Heart left ventricle (tissue), 16 donors: ENCODE results near the gene CD59. TPM values are rescaled to one million over a fixed set of nuclear protein-coding genes. Genes with fewer than 3 reads are reported as not detected.

ENCODE experiments used
- ATAC-seq, 4 donors: fragments of 200-7000 bp; cut with Tn5 transposase; one replicate each; pipeline ENCODE4 v1.9.1; 2020 to 2022; ENCODE audit warnings: moderate library complexity in 4 of 4, mild to moderate bottlenecking in 3 of 4, moderate number of reproducible peaks in 1 of 4
- DNase-seq, 5 donors: peaks; one replicate each; pipeline ENCODE4 v3.0.0-alpha.2; 2020
- H3K27ac ChIP-seq, 12 donors: fragments of 200-600 bp; sonication (generic) in 4 of 12; one replicate each; pipeline versions ENCODE4 v1.5.0 to v1.8.0; 2016 to 2022; ENCODE audit warnings: mild to moderate bottlenecking in 2 of 12
- H3K27me3 ChIP-seq, 9 donors: fragments of 200-600 bp; sonication (generic) in 2 of 9; one replicate each; pipeline versions ENCODE4 v1.5.1 to v1.8.0; 2016 to 2022; ENCODE audit warnings: mild to moderate bottlenecking in 3 of 9
- H3K36me3 ChIP-seq, 9 donors: fragments of 200-600 bp; sonication (generic) in 2 of 9; one replicate each; pipeline versions ENCODE4 v1.5.0 to v1.8.0; 2018 to 2022; ENCODE audit warnings: mild to moderate bottlenecking in 2 of 9
- H3K4me1 ChIP-seq, 12 donors: fragments of 200-600 bp; sonication (generic) in 4 of 12; one replicate each; pipeline versions ENCODE4 v1.5.0 to v1.8.0; 2016 to 2022; ENCODE audit warnings: mild to moderate bottlenecking in 3 of 12
- H3K4me3 ChIP-seq, 12 donors: fragments of 200-600 bp; sonication (generic) in 4 of 12; one replicate each; pipeline versions ENCODE4 v1.5.0 to v1.8.0; 2017 to 2022; ENCODE audit warnings: mild to moderate bottlenecking in 9 of 12, moderate library complexity in 4 of 12
- H3K9me3 ChIP-seq, 12 donors: fragments of 200-600 bp; sonication (generic) in 4 of 12; one replicate each; pipeline versions ENCODE4 v1.5.0 to v1.8.0; 2016 to 2022; ENCODE audit warnings: mild to moderate bottlenecking in 1 of 12
- POLR2A ChIP-seq, 2 donors: fragments of 450-650 bp; IDR thresholded peaks; one replicate each; pipeline ENCODE4 v1.6.1; 2017; ENCODE audit warnings: antibody characterized with exemption in 2 of 2, mild to moderate bottlenecking in 2 of 2, moderate library complexity in 2 of 2
- WGBS, 4 donors: extraction: QIAGEN DNeasy Blood & Tissue Kit in 2 of 4; methylation state at CpG; one replicate each; pipeline versions ENCODE4 v1.1.5 to v1.1.7; 2013 to 2018; 5-methylcytosine and 5-hydroxymethylcytosine counted together
- intact Hi-C, 10 donors: fragments of 100-400 bp; cut with DNase I; formaldehyde crosslinking; loops; one replicate each; pipeline versions ENCODE4 v1.11.1 to v1.14.2; 2022
- polyA plus RNA-seq, 2 donors: library from polyadenylated mRNA; stranded (reverse); fragments of 200-250 nt; gene quantifications; one replicate each; pipeline ENCODE4 v1.2.3, GENCODE V29; 2013
- total RNA-seq, 9 donors: library from RNA; depleted of rRNA in 2 of 9; stranded (reverse); fragments of >200 nt in 2 of 9; fragmentation: NEBNext Ultra II Directional in 3 of 9; extraction: Animal tissue kit (Norgen Biotek cat#: 25700) in 3 of 9; gene quantifications; one replicate each; pipeline versions ENCODE4 v1.1.0 to v1.2.4, GENCODE V29; 2016 to 2023
- TF ChIP-seq, protein P1 (sequence below), 12 donors: fragments of 200-600 bp; sonication (generic) in 4 of 12; IDR thresholded peaks; one replicate each; pipeline versions ENCODE4 v1.5.0 to v1.8.0; 2018 to 2022; ENCODE audit warnings: antibody characterized with exemption in 12 of 12, mild to moderate bottlenecking in 5 of 12
- donor health status: ischemic (EF 13 %, LVEDD 7.1; RV severe dilation, severe dysfunction).
- donor health status: healthy with polysubstance abuse.
- donor health status: DM: no; HTN: yes; CAD: no.
- donor health status: DM: no; HTN: no; CAD: no.
- donor health status: ischemic (EF 25% LVEDD 6.9; RV normal size, moderate dysfunction).
- donor health status: ischemic (EF 25% LVEDD 5.7; RV mildly dilated, moderate dysfunction).
- donor health status: healthy.
- donor health status: DM: yes; HTN: yes; CAD: no.
- donor health status: ischemic (EF 35%, LVEDD 5.7; RV mildly dilated, moderate dysfunction).
- donor health status: nonischemic (EF 11% LVEDD 7.7; RV severe dilation, severe dysfunction).
- donor health status: DM: yes; HTN: yes; CAD: no.
- donor health status: PGD.
- donor health status: ischemic (EF 29% LVEDD 5.4; RV normal size, mild dysfunction).
- donor health status: nonischemic (EF 23%, LVEDD 6.1; RV moderate dilation, normal function).

Gene CD59
- total and polyA plus RNA-seq, 11 donors: 133 to 1,434 (median 930) TPM

DNA sequence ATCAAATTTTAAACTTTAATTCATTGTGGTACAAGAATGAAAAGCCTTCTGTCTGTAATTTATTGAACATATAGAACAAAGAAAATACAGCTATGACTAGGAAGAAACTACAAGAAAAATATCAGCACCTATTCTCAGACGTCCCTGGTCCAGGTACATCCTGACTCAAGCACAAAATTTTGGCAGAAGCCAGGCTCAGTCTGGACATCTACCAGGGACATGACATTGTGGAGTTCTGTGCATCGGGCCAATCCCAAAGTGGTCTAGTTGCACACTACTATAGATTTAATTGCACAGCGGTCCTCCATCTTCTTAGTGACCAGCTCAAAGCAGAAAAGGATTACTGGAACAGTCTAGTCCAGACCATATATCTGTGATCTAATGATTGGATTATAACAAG is 15.7 kb upstream of the CD59 start:
- peaks cover 0 to 35% (median 8%) of the 10 kb centered on the region in 12 donors for H3K4me1 ChIP-seq
- 59 to 67% (median 63%) methylated on average over 3 of the region's 3 CpGs for WGBS, 4 donors
- DNase-seq (no peak), ATAC-seq (peak in 3 of 4 donors; percentile 18 to 47 (median 26))
- intact Hi-C loops: loop anchor here in 1 of 10 donors (10.0 kb wide), 1 partner anchor 587 kb away; the partner anchor contains the start of gene CSTF3
- H3K9me3 ChIP-seq: no peaks in the 10 kb centered on the region
- no peak overlapping the region for H3K4me3 ChIP-seq
- H3K27ac ChIP-seq: peak overlapping the region in 4 of 12 donors; percentile 36 to 78 (median 74)
- H3K36me3 ChIP-seq: peaks cover 0 to 99% (median 86%) of the 10 kb centered on the region in 9 donors
- H3K27me3 ChIP-seq: no peaks in the 10 kb centered on the region
- TF ChIP-seq, protein P1, sequence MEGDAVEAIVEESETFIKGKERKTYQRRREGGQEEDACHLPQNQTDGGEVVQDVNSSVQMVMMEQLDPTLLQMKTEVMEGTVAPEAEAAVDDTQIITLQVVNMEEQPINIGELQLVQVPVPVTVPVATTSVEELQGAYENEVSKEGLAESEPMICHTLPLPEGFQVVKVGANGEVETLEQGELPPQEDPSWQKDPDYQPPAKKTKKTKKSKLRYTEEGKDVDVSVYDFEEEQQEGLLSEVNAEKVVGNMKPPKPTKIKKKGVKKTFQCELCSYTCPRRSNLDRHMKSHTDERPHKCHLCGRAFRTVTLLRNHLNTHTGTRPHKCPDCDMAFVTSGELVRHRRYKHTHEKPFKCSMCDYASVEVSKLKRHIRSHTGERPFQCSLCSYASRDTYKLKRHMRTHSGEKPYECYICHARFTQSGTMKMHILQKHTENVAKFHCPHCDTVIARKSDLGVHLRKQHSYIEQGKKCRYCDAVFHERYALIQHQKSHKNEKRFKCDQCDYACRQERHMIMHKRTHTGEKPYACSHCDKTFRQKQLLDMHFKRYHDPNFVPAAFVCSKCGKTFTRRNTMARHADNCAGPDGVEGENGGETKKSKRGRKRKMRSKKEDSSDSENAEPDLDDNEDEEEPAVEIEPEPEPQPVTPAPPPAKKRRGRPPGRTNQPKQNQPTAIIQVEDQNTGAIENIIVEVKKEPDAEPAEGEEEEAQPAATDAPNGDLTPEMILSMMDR (IDR thresholded peaks at IDR 0.05): no peak
- no peak for TF ChIP-seq POLR2A (IDR thresholded peaks at IDR 0.05)

DNA sequence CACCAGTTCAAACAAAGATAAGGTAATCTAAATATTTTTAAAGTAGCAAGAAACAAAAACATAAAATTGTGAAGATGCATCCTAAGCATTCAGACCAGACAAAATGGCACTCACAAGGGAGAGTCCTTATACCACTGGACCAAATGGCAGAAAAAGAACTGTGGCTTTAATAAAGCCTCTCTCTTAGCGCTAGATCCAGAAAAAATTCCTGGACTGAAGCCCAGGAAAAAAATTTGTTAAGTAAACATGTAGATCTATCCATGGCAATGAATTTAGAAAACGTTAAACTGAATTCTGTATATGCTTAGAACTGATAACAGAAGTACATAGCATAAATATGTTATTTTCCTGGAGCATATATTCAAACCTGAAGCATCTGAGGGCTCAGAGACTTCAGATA is 11.8 kb upstream of the CD59 start:
- DNase-seq (no peak), ATAC-seq (no peak)
- H3K36me3 ChIP-seq: peaks cover 0 to 93% (median 68%) of the 10 kb centered on the region in 9 donors
- no peak overlapping the region for H3K4me3 ChIP-seq
- H3K27me3 ChIP-seq: no peaks in the 10 kb centered on the region
- H3K27ac ChIP-seq: peak overlapping the region in 3 of 12 donors; percentile 16 to 58 (median 57)
- intact Hi-C loops: loop anchor here in 4 of 10 donors (10.0 kb wide), 2 partner anchors 203 to 583 kb away; partner anchors contain the start of gene CSTF3 (in 2 of the 4)
- TF ChIP-seq, protein P1 (IDR thresholded peaks at IDR 0.05): no peak
- TF ChIP-seq POLR2A (IDR thresholded peaks at IDR 0.05): no peak
- WGBS, 4 donors: 14 to 34% (median 19%) methylated on average over 2 of the region's 2 CpGs
- no peaks in the 10 kb centered on the region for H3K9me3 ChIP-seq
- peaks cover 0 to 40% (median 8%) of the 10 kb centered on the region in 12 donors for H3K4me1 ChIP-seq

DNA sequence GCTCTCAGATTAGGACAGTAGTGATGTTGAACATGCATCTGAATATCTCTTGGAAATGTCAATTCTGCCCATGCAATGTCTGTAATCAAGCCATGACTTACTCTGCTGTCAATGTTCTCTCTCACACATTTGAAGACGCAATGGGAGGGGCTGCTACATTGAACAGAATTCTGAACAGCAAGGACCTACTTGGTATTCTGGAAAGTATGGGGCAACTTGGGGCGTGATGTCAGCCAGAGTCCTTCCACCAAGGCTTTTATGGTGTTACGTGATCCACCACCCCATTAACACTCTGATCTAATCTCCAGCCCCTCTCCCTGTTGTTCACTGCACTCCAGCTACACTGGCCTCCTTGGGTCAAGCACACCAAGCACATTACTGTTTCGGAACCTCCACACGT is 7.1 kb upstream of the CD59 start:
- intact Hi-C loops: loop anchor here in 9 of 10 donors (2.0 to 10.0 kb wide), 8 partner anchors 51 to 578 kb away; partner anchors contain the start of gene CSTF3 (in 2 of the 9)
- ATAC-seq: peak in 3 of 4 donors; percentile 38 to 84 (median 58)
- no peak for TF ChIP-seq POLR2A (IDR thresholded peaks at IDR 0.05)

DNA sequence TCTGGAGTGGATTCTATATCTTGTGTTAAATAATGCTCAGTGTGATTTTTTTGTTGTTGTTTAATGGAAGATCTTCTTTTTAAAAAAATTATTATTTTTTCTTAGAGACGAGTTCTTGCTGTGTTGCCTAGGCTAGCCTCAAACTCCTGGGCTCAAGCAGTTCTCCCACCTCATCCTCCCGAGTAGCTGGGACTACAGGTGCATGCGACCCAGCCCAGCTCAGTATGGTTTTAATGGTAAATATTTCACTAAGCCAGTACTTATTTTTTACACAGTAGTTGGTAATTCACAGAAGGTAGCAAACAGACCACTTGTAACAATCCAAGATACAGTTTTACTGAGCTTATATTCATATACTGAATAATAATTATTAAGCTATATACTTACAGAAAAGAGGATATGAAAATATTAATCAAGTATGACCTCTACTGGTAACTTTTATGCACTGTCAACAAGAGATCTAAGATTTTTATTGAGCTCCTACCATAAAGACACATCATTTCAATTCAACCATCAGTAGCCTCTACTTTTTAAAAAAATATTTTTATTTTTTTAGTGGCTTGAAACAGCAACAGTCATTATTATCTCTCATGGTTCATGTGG is 6.1 kb upstream of the CD59 start:
- ATAC-seq (peak in 3 of 4 donors; percentile 14 to 49 (median 39)), DNase-seq (no peak)
- H3K9me3 ChIP-seq: no peaks in the 10 kb centered on the region
- WGBS, 4 donors: 72 to 82% (median 77%) methylated on average over 3 of the region's 3 CpGs
- peaks cover 0 to 54% (median 31%) of the 10 kb centered on the region in 9 donors for H3K36me3 ChIP-seq
- no peak overlapping the region for H3K4me3 ChIP-seq
- intact Hi-C loops: loop anchor here in 9 of 10 donors (1.0 to 10.0 kb wide), 9 partner anchors 50 to 578 kb away; partner anchors contain the start of gene CSTF3 (in 2 of the 9)
- peaks cover 0 to 30% (median 10%) of the 10 kb centered on the region in 12 donors for H3K4me1 ChIP-seq
- TF ChIP-seq POLR2A (IDR thresholded peaks at IDR 0.05): no peak
- TF ChIP-seq, protein P1 (IDR thresholded peaks at IDR 0.05): peak; percentile 32 to 76 (median 60)
- H3K27me3 ChIP-seq: no peaks in the 10 kb centered on the region
- peak overlapping the region in 2 of 12 donors; percentile 1 to 58 for H3K27ac ChIP-seq

More for the DNA sequence above, 7.1 kb upstream of the CD59 start:
- H3K4me1 ChIP-seq: peaks cover 0 to 34% (median 8%) of the 10 kb centered on the region in 12 donors
- H3K4me3 ChIP-seq: no peak overlapping the region
- WGBS, 4 donors: 67 to 74% (median 67%) methylated on average over 5 of the region's 5 CpGs
- peak overlapping the region in 3 of 12 donors; percentile 9 to 58 (median 20) for H3K27ac ChIP-seq
- DNase-seq: no peak
- H3K27me3 ChIP-seq: no peaks in the 10 kb centered on the region
- peaks cover 0 to 62% (median 41%) of the 10 kb centered on the region in 9 donors for H3K36me3 ChIP-seq
- H3K9me3 ChIP-seq: no peaks in the 10 kb centered on the region
